NB4 (cell line): Measurements from ENCODE around the gene TMEM132C.

Experiments
- DNase-seq: peaks from one replicate; pipeline ENCODE4 v3.0.0; 2010; ENCODE audit warnings: low read depth
- H3K4me3 ChIP-seq: one replicate; pipeline ENCODE4 v1.5.1; 2011; ENCODE audit warnings: mild to moderate bottlenecking, low read depth, low read length, moderate library complexity
- MYC ChIP-seq: IDR thresholded peaks from 2 replicates; pipeline ENCODE4 v1.6.1; 2011; ENCODE audit warnings: low read depth, low read length
- POLR2A ChIP-seq: IDR thresholded peaks from 2 replicates; pipeline ENCODE4 v1.6.1; 2011; ENCODE audit warnings: mild to moderate bottlenecking; ENCODE audit not compliant: insufficient read length; ENCODE audit errors: extremely low read depth
- TF ChIP-seq, protein P1 (sequence below): IDR thresholded peaks from 2 replicates; pipeline ENCODE4 v1.6.1; 2011; ENCODE audit warnings: low read depth, low read length
- TF ChIP-seq, protein P2 (sequence below): IDR thresholded peaks from one replicate; pipeline ENCODE4 v1.5.1; 2012; ENCODE audit warnings: low read depth, low read length

The TMEM132C gene

DNA sequence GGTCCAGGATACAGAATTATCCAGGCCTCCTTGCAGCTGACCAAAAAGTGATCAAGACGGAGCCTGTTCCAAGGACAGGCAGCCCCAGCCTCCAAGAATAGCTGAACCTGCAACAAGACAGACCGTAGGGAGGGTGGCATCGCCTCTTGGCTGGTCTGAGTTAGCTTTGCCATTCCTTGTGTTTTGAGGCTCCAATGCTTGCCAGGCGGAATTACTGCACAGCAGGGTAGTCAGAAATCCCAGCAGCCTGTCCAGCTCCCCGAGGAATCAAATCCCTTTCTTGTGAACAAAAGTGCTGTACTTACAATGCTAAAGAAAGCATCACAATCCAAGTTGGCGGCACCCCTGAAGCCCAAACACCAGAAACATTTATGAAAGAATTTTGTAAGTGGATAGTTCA is 246.9 kb downstream of the TMEM132C start:
- TF ChIP-seq, protein P1, sequence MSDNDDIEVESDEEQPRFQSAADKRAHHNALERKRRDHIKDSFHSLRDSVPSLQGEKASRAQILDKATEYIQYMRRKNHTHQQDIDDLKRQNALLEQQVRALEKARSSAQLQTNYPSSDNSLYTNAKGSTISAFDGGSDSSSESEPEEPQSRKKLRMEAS, result no peak
- TF ChIP-seq, protein P2, sequence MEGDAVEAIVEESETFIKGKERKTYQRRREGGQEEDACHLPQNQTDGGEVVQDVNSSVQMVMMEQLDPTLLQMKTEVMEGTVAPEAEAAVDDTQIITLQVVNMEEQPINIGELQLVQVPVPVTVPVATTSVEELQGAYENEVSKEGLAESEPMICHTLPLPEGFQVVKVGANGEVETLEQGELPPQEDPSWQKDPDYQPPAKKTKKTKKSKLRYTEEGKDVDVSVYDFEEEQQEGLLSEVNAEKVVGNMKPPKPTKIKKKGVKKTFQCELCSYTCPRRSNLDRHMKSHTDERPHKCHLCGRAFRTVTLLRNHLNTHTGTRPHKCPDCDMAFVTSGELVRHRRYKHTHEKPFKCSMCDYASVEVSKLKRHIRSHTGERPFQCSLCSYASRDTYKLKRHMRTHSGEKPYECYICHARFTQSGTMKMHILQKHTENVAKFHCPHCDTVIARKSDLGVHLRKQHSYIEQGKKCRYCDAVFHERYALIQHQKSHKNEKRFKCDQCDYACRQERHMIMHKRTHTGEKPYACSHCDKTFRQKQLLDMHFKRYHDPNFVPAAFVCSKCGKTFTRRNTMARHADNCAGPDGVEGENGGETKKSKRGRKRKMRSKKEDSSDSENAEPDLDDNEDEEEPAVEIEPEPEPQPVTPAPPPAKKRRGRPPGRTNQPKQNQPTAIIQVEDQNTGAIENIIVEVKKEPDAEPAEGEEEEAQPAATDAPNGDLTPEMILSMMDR, result no peak
- no peak for TF ChIP-seq POLR2A
- TF ChIP-seq MYC, result no peak
- no peak for DNase-seq
- H3K4me3 ChIP-seq, result no peak overlapping the region

- DNase-seq, result no peak
- no peak overlapping the region for H3K4me3 ChIP-seq
- no peak for TF ChIP-seq MYC
- TF ChIP-seq, protein P2, result no peak
Measured at GRCh38 chr12:128518644-128519043, 251.7 kb downstream of the TMEM132C start.

- no peak for TF ChIP-seq MYC
- no peak overlapping the region for H3K4me3 ChIP-seq
Measured at GRCh38 chr12:128519426-128519825, 252.5 kb downstream of the TMEM132C start.

GRCh38 chr12:128521981-128522380 is 255.0 kb downstream of the TMEM132C start:
- TF ChIP-seq, protein P2, result no peak
- no peak for TF ChIP-seq POLR2A
- TF ChIP-seq MYC, result no peak
- TF ChIP-seq, protein P1, result no peak
- no peak for DNase-seq
- H3K4me3 ChIP-seq, result no peak overlapping the region

More at GRCh38 chr12:128519426-128519825, 252.5 kb downstream of the TMEM132C start:
- no peak for DNase-seq

DNA sequence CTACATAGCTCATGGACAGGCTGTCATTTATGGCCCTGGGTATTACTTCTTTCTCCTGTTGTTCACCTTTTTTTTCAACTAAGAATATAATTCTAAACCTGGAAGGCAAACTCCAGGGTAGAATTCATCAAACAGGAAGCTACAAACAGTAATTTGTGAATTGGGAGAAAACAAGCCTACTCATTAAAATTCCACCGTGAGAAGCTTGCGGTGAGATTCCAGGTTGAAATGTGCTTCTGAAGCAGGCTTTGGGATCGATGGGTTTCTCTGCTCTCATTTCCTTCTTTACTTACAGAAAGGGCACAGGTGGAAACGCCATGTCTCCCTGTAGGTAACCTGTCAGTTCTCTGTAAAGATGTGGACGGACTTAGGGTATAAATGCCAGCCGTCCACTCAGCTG is 257.5 kb downstream of the TMEM132C start:
- no peak overlapping the region for H3K4me3 ChIP-seq
- DNase-seq, result no peak
- no peak for TF ChIP-seq POLR2A

DNA sequence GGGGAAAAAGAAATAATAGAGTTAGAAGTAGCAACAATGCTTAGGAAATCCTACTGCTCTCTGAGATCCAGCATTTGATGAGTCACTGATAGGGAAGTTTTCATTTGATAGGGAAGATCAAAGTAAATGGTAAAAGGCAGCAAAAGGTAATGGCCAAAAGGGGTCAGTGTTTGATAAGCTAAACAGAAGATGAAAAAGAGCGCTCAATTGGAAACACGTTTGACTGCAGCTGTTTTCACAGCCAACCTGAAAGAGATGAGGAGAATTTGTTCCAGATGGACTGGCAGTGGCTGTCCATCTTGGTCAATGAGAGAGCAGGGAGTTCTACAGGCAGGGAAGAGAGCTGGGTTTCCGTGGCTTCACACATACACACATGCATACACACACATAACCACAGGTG is 264.2 kb downstream of the TMEM132C start:
- DNase-seq, result peak; percentile 38
- TF ChIP-seq, protein P1, result no peak
- TF ChIP-seq, protein P2, result peak; percentile 33
- no peak for TF ChIP-seq POLR2A
- TF ChIP-seq MYC, result no peak
- no peak overlapping the region for H3K4me3 ChIP-seq

GRCh38 chr12:128534906-128535305 is 267.9 kb downstream of the TMEM132C start:
- TF ChIP-seq POLR2A (no peak), MYC (no peak)
- TF ChIP-seq, protein P1, result no peak
- TF ChIP-seq, protein P2, result no peak
- no peak overlapping the region for H3K4me3 ChIP-seq
- no peak for DNase-seq
